Transverse colon (tissue), 4 donors: ENCODE measurements around the gene ZNF74. TPM values are rescaled to one million over a fixed set of nuclear protein-coding genes. Genes with fewer than 3 reads are reported as not detected.

Experiments
- DNase-seq: peaks from one replicate; pipeline ENCODE4 v3.0.0-alpha.2; 2019
- H3K27ac ChIP-seq, 4 donors: fragments of 200-600 bp; sonication (generic); 2 replicates each; pipeline ENCODE4 v1.5.1; 2016 to 2018; ENCODE audit warnings: inconsistent platforms in 4 of 4
- H3K27me3 ChIP-seq: fragments of 200-600 bp; sonication (generic); 2 replicates; pipeline ENCODE4 v1.5.1; 2017; ENCODE audit warnings: inconsistent platforms
- H3K36me3 ChIP-seq, 4 donors: fragments of 200-600 bp; sonication (generic); 2 replicates each; pipeline ENCODE4 v1.5.1; 2017 to 2019; ENCODE audit warnings: inconsistent platforms in 4 of 4
- H3K4me1 ChIP-seq, 4 donors: fragments of 200-600 bp; sonication (generic); 2 replicates each; pipeline ENCODE4 v1.5.1; 2017 to 2020; ENCODE audit warnings: inconsistent platforms in 4 of 4
- H3K4me3 ChIP-seq, 4 donors: fragments of 200-600 bp; sonication (generic); 1 replicate in 1 of 4; 2 replicates in 3 of 4; pipeline versions ENCODE4 v1.5.1 to v1.6.1; 2017 to 2019; ENCODE audit warnings: inconsistent platforms in 4 of 4
- H3K9me3 ChIP-seq, 2 donors: fragments of 200-600 bp; sonication (generic); 2 replicates each; pipeline ENCODE4 v1.5.1; 2017 to 2019; ENCODE audit warnings: inconsistent platforms in 2 of 2
- EP300 ChIP-seq: sonication (generic); formaldehyde crosslinking; IDR thresholded peaks from one replicate; pipeline ENCODE4 v1.6.1; 2017; ENCODE audit warnings: antibody characterized with exemption, low read depth
- POLR2A ChIP-seq: fragments of 450-650 bp; IDR thresholded peaks from one replicate; pipeline ENCODE4 v1.6.1; 2016; ENCODE audit warnings: antibody characterized with exemption, mild to moderate bottlenecking, moderate library complexity
- POLR2AphosphoS5 ChIP-seq, 3 donors: sonication (generic); formaldehyde crosslinking; IDR thresholded peaks; one replicate each; pipeline ENCODE4 v1.6.1; 2016; ENCODE audit warnings: antibody characterized with exemption in 3 of 3
- WGBS, 2 donors: methylation state at CpG; one replicate each; pipeline ENCODE4 v1.1.5; 2018; ENCODE audit warnings: low coverage in 1 of 2; 5-methylcytosine and 5-hydroxymethylcytosine counted together
- in situ Hi-C, 4 donors: fragments of 200-750 bp; cut with MboI; loops; one replicate each; pipeline versions ENCODE4 v1.15.0 to v1.15.1; 2017; ENCODE audit warnings: low sequenced_read_pairs in 3 of 4, low pct_ligation_motif_present in 1 of 4, low pct_unique_long_range_greater_than_20kb in 1 of 4
- intact Hi-C: fragments of 100-400 bp; cut with DNase I; formaldehyde crosslinking; loops from one replicate; pipeline ENCODE4 v1.15.1; 2023; ENCODE audit warnings: low total_unique reads
- total RNA-seq, 4 donors: library from RNA; depleted of rRNA; stranded (reverse); fragments of >200 nt; gene quantifications; one replicate each; pipeline ENCODE4 v1.1.0, GENCODE V29; 2016
- TF ChIP-seq, protein P1 (sequence below), 5 experiments: fragments of 200-600 bp in 3 of 5; fragments of 450-650 bp in 2 of 5; sonication (generic) in 3 of 5; IDR thresholded peaks; 1 replicate in 2 of 5; 2 replicates in 3 of 5; pipeline ENCODE4 v1.5.1; 2016 to 2017; ENCODE audit warnings: antibody characterized with exemption in 5 of 5, inconsistent platforms in 3 of 5, mild to moderate bottlenecking in 2 of 5, moderate library complexity in 1 of 5

Gene ZNF74
- total RNA-seq, 4 donors from 2014 or later = 1.9 to 11.5 (median 6.6) TPM

DNA sequence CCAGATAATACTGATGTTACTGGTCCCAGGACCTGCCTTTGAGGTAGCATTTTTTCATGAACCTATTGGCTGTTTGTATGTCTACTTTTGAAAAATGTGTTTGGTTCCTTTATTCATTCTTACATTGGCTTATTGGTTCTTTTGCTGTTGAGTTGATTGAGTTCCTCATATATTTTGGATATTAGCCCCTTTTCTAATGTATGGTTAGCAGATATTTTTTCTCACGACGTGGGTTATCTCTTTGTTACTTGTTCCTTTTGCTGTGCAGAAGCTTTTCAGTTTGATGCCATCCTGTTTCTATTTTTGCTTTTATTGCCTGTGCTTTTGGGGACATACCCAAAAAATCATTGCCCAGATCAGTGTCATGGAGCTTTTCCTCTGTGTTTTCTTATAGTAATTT, 9.8 kb upstream of the ZNF74 start:
- Histone ChIP-seq H3K9me3 (no peaks in the 10 kb centered on the region), H3K27me3 (peaks cover 42% of the 10 kb centered on the region), H3K27ac (no peak overlapping the region), H3K4me1 (no peaks in the 10 kb centered on the region), H3K36me3 (no peaks in the 10 kb centered on the region), H3K4me3 (no peak overlapping the region)
- intact Hi-C loops (no loop called here), in situ Hi-C loops (no loop called here)
- TF ChIP-seq EP300 = no peak
- TF ChIP-seq, protein P1, sequence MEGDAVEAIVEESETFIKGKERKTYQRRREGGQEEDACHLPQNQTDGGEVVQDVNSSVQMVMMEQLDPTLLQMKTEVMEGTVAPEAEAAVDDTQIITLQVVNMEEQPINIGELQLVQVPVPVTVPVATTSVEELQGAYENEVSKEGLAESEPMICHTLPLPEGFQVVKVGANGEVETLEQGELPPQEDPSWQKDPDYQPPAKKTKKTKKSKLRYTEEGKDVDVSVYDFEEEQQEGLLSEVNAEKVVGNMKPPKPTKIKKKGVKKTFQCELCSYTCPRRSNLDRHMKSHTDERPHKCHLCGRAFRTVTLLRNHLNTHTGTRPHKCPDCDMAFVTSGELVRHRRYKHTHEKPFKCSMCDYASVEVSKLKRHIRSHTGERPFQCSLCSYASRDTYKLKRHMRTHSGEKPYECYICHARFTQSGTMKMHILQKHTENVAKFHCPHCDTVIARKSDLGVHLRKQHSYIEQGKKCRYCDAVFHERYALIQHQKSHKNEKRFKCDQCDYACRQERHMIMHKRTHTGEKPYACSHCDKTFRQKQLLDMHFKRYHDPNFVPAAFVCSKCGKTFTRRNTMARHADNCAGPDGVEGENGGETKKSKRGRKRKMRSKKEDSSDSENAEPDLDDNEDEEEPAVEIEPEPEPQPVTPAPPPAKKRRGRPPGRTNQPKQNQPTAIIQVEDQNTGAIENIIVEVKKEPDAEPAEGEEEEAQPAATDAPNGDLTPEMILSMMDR (IDR thresholded peaks at IDR 0.05) = no peak
- TF ChIP-seq POLR2AphosphoS5 (IDR thresholded peaks at IDR 0.05) = no peak
- TF ChIP-seq POLR2A = no peak
- DNase-seq = no peak
- 63 to 94% methylated on average over 2 of the region's 2 CpGs for WGBS, 2 donors

DNA sequence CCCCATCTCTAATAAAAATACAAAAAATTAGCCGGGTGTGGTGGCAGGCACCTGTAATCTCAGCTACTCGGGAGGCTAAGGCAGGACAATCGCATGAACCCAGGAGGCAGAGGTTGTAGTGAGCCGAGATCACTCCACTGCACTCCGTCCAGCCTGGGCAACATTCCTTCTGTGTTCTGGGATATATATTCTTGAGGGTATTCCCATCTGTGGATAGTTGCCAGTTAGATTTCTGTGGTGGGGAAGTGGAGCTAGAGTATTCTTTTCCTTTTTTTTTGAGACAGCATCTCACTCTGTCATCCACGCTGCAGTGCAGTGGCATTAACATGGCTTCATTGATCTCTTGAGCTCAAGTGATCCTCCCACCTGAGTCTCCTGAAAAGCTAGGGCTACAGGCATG, 9.1 kb upstream of the ZNF74 start:
- Histone ChIP-seq H3K4me1 (no peaks in the 10 kb centered on the region), H3K4me3 (no peak overlapping the region), H3K27ac (no peak overlapping the region), H3K36me3 (no peaks in the 10 kb centered on the region), H3K27me3 (peaks cover 42% of the 10 kb centered on the region), H3K9me3 (no peaks in the 10 kb centered on the region)
- TF ChIP-seq EP300 = no peak
- TF ChIP-seq, protein P1 (IDR thresholded peaks at IDR 0.05) = no peak
- TF ChIP-seq POLR2AphosphoS5 (IDR thresholded peaks at IDR 0.05) = no peak
- no peak for TF ChIP-seq POLR2A
- 69 to 90% methylated on average over 2 to 6 of the region's 6 CpGs for WGBS, 2 donors
- no peak for DNase-seq
- in situ Hi-C loops (no loop called here), intact Hi-C loops (no loop called here)

DNA sequence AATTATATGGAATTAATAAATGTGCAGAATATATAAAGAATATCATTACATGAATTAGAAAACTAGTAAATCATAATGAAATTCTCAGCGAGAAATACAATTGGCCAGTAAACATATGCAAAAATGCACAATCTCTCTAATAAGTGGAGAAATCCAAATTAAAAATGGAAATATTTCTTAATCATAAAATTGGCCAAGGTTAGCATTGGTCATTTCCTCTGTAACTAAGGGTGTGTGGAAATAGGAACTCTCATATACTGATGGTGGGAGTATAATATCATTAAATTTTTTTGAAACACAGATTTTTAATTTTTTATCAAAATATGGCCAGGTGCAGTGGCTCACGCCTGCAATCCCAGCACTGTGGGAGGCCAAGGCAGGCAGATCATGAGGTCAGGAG, 7.6 kb upstream of the ZNF74 start:
- no peak overlapping the region for H3K27ac ChIP-seq
- H3K4me1 ChIP-seq = no peaks in the 10 kb centered on the region
- TF ChIP-seq POLR2A (no peak), POLR2AphosphoS5 (IDR thresholded peaks at IDR 0.05) (no peak), EP300 (no peak)
- TF ChIP-seq, protein P1 (IDR thresholded peaks at IDR 0.05) = no peak
- 84 to 86% methylated on average over 2 of the region's 2 CpGs for WGBS, 2 donors
- no peaks in the 10 kb centered on the region for H3K9me3 ChIP-seq
- no peak overlapping the region for H3K4me3 ChIP-seq
- DNase-seq = no peak
- peaks cover 42% of the 10 kb centered on the region for H3K27me3 ChIP-seq
- intact Hi-C loops (no loop called here), in situ Hi-C loops (no loop called here)
- H3K36me3 ChIP-seq = no peaks in the 10 kb centered on the region

DNA sequence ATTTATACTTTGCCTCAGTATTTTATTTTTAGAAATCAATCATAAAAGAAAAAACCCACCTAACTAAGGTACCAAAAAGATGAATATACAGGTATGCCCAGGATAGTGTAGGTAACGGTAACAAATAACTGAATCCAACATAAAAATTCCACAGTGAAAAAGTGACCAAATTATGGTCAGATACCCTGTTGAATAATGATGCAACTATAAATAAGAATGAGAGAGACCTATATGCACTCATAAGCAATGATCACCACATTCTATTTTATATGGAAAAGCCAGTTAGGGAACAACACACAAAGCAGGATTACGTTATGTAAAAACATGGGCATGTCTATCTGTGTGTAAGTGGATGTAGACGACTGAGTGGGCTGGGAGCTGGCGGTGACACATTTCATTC, 7.0 kb upstream of the ZNF74 start:
- H3K27me3 ChIP-seq = peaks cover 42% of the 10 kb centered on the region
- DNase-seq = no peak
- intact Hi-C loops (no loop called here), in situ Hi-C loops (no loop called here)
- no peak for TF ChIP-seq EP300
- no peak for TF ChIP-seq POLR2A
- TF ChIP-seq, protein P1 (IDR thresholded peaks at IDR 0.05) = no peak
- TF ChIP-seq POLR2AphosphoS5 (IDR thresholded peaks at IDR 0.05) = no peak
- H3K4me1 ChIP-seq = no peaks in the 10 kb centered on the region
- no peaks in the 10 kb centered on the region for H3K36me3 ChIP-seq
- 80 to 82% methylated on average over 4 of the region's 4 CpGs for WGBS, 2 donors
- no peaks in the 10 kb centered on the region for H3K9me3 ChIP-seq
- H3K27ac ChIP-seq = no peak overlapping the region
- no peak overlapping the region for H3K4me3 ChIP-seq
